Activated naive CD8-positive, alpha-beta T cell treated with anti-CD3 and anti-CD28 coated beads, Interleukin-2, amount 10 ng/mL, durations not matched to agents 7 days and 5 days (primary cell): Measurements from ENCODE around the gene SIAH1. TPM values are rescaled to one million over a fixed set of nuclear protein-coding genes. Genes with fewer than 3 reads are reported as not detected.
"Not testable (repeated sequence)": the region's sequence is repeated elsewhere in the genome, so short reads cannot be mapped to it uniquely, and the experiment has no call there.

Source experiments
- ATAC-seq: fragments of 150-1000 bp; cut with Tn5 transposase; one replicate; pipeline ENCODE4 v1.10.0; 2021; ENCODE audit warnings: low read depth, moderate library complexity
- POLR2A ChIA-PET: fragments of 350-600 bp; sonication (Branson Sonifier 250); formaldehyde crosslinking; loops from one replicate; lab custom pipeline; 2021; ENCODE audit warnings: antibody characterized with exemption; lab: Charles Lee
- DNase-seq: peaks from one replicate; pipeline ENCODE4 v3.0.0; 2021
- H3K27ac Mint-ChIP-seq: one replicate; pipeline ENCODE4 v1.8.0; 2022; ENCODE audit warnings: mild to moderate bottlenecking, mixed read lengths
- H3K27me3 Mint-ChIP-seq: one replicate; pipeline ENCODE4 v1.8.0; 2022; ENCODE audit warnings: mild to moderate bottlenecking, moderate library complexity, mixed read lengths
- H3K36me3 Mint-ChIP-seq: one replicate; pipeline ENCODE4 v1.8.0; 2021; ENCODE audit warnings: mild to moderate bottlenecking, mixed read lengths
- H3K4me1 Mint-ChIP-seq: one replicate; pipeline ENCODE4 v1.8.0; 2021; ENCODE audit warnings: mixed read lengths
- H3K4me3 Mint-ChIP-seq: one replicate; pipeline ENCODE4 v1.8.0; 2022; ENCODE audit warnings: mild to moderate bottlenecking, moderate library complexity, mixed read lengths
- H3K9me3 Mint-ChIP-seq: one replicate; pipeline ENCODE4 v1.8.0; 2021; ENCODE audit warnings: mixed read lengths
- total RNA-seq, 2 experiments: library from RNA; stranded (reverse); gene quantifications; one replicate each; pipeline ENCODE4 v1.2.3, GENCODE V29; 2021

The SIAH1 gene
- 10 to 100 TPM; 15.9 to 16.5 TPM for total RNA-seq

GRCh38 chr16:48385253-48386150 is at the start of gene SIAH1:
SIAH1 (minus strand) TSS chr16:48385413; CDS start chr16:48362428, 22,985 bp downstream.
- Mint-ChIP-seq H3K4me3 (peak within 1 kb of the TSS; percentile 95), H3K27ac (peak within 1 kb of the TSS; percentile 90)
- POLR2A ChIA-PET = interaction anchor here (0.6 to 2.1 kb wide), 14 partner anchors 8 to 1412 kb away, joined by 3 to 27 read pairs (median 4); partner anchors contain the start of genes DNAJA2 and LONP2

GRCh38 chr16:48434653-48435317 is 49.6 kb upstream of the SIAH1 start:
- Mint-ChIP-seq H3K9me3 (no peaks in the 10 kb centered on the region), H3K27ac (no peak overlapping the region), H3K36me3 (no peaks in the 10 kb centered on the region), H3K4me3 (no peak overlapping the region), H3K4me1 (peaks cover 20% of the 10 kb centered on the region), H3K27me3 (peaks cover 3% of the 10 kb centered on the region)
- POLR2A ChIA-PET = no interaction called here
- DNase-seq = no peak
- ATAC-seq = peak; percentile 71

More at GRCh38 chr16:48385253-48386150, at the start of gene SIAH1:
- H3K27me3 Mint-ChIP-seq = no peaks in the 10 kb centered on the region
- H3K4me1 Mint-ChIP-seq = peaks cover 17% of the 10 kb centered on the region
- H3K9me3 Mint-ChIP-seq = no peaks in the 10 kb centered on the region
- peak; percentile 79 for ATAC-seq
- peaks cover 3% of the 10 kb centered on the region for H3K36me3 Mint-ChIP-seq
- DNase-seq = peak; percentile 97

GRCh38 chr16:48433850-48434530 is 48.8 kb upstream of the SIAH1 start:
- ATAC-seq (no peak), DNase-seq (no peak)
- H3K27me3 Mint-ChIP-seq = peaks cover 3% of the 10 kb centered on the region
- POLR2A ChIA-PET = no interaction called here
- peaks cover 20% of the 10 kb centered on the region for H3K4me1 Mint-ChIP-seq
- no peaks in the 10 kb centered on the region for H3K9me3 Mint-ChIP-seq
- H3K27ac Mint-ChIP-seq = no peak overlapping the region
- no peak overlapping the region for H3K4me3 Mint-ChIP-seq
- H3K36me3 Mint-ChIP-seq = no peaks in the 10 kb centered on the region

GRCh38 chr16:48433116-48433849 is 48.1 kb upstream of the SIAH1 start:
- Mint-ChIP-seq H3K4me3 (no peak overlapping the region), H3K27me3 (peaks cover 3% of the 10 kb centered on the region), H3K9me3 (no peaks in the 10 kb centered on the region), H3K27ac (no peak overlapping the region), H3K36me3 (no peaks in the 10 kb centered on the region), H3K4me1 (peaks cover 20% of the 10 kb centered on the region)
- no peak for DNase-seq
- ATAC-seq = no peak
- POLR2A ChIA-PET = no interaction called here

GRCh38 chr16:48432136-48432535 is 46.9 kb upstream of the SIAH1 start:
- Mint-ChIP-seq H3K27me3 (peaks cover 3% of the 10 kb centered on the region), H3K4me1 (peaks cover 20% of the 10 kb centered on the region), H3K4me3 (no peak overlapping the region), H3K9me3 (no peaks in the 10 kb centered on the region), H3K27ac (no peak overlapping the region), H3K36me3 (no peaks in the 10 kb centered on the region)
- ATAC-seq (no peak), DNase-seq (no peak)
- POLR2A ChIA-PET = no interaction called here

GRCh38 chr16:48430890-48431289 is 45.7 kb upstream of the SIAH1 start:
- POLR2A ChIA-PET = no interaction called here
- H3K27me3 Mint-ChIP-seq = peaks cover 4% of the 10 kb centered on the region
- H3K36me3 Mint-ChIP-seq = no peaks in the 10 kb centered on the region
- peaks cover 20% of the 10 kb centered on the region for H3K4me1 Mint-ChIP-seq
- no peak overlapping the region for H3K4me3 Mint-ChIP-seq
- DNase-seq = no peak
- no peak overlapping the region for H3K27ac Mint-ChIP-seq
- no peaks in the 10 kb centered on the region for H3K9me3 Mint-ChIP-seq
- no peak for ATAC-seq

- POLR2A ChIA-PET = no interaction called here
- Mint-ChIP-seq H3K9me3 (no peaks in the 10 kb centered on the region), H3K4me3 (no peak overlapping the region), H3K27me3 (peaks cover 8% of the 10 kb centered on the region), H3K27ac (no peak overlapping the region), H3K4me1 (peaks cover 1% of the 10 kb centered on the region), H3K36me3 (no peaks in the 10 kb centered on the region)
- no peak for DNase-seq
- ATAC-seq = no peak
Observed at GRCh38 chr16:48426244-48427141, 41.3 kb upstream of the SIAH1 start.

- Mint-ChIP-seq H3K27ac (no peak overlapping the region), H3K4me3 (no peak overlapping the region), H3K27me3 (peaks cover 9% of the 10 kb centered on the region), H3K9me3 (no peaks in the 10 kb centered on the region), H3K4me1 (peaks cover 1% of the 10 kb centered on the region), H3K36me3 (no peaks in the 10 kb centered on the region)
- DNase-seq (no peak), ATAC-seq (no peak)
- POLR2A ChIA-PET = interaction anchor here (0.7 kb wide), 1 partner anchor 217 kb away, joined by 3 read pairs; no protein-coding TSS in a partner anchor
Observed at GRCh38 chr16:48422537-48422936, 37.3 kb upstream of the SIAH1 start.

GRCh38 chr16:48421741-48422140 is 36.5 kb upstream of the SIAH1 start:
- H3K36me3 Mint-ChIP-seq = no peaks in the 10 kb centered on the region
- H3K27ac Mint-ChIP-seq = no peak overlapping the region
- ATAC-seq = no peak
- H3K9me3 Mint-ChIP-seq = no peaks in the 10 kb centered on the region
- peaks cover 1% of the 10 kb centered on the region for H3K4me1 Mint-ChIP-seq
- DNase-seq = no peak
- POLR2A ChIA-PET = interaction anchor here (0.7 kb wide), 1 partner anchor 218 kb away, joined by 3 read pairs; no protein-coding TSS in a partner anchor
- H3K27me3 Mint-ChIP-seq = peaks cover 8% of the 10 kb centered on the region
- no peak overlapping the region for H3K4me3 Mint-ChIP-seq

- Mint-ChIP-seq H3K27ac (peak overlapping the region; percentile 20), H3K36me3 (no peaks in the 10 kb centered on the region), H3K4me3 (no peak overlapping the region), H3K27me3 (peaks cover 7% of the 10 kb centered on the region), H3K4me1 (no peaks in the 10 kb centered on the region), H3K9me3 (no peaks in the 10 kb centered on the region)
- POLR2A ChIA-PET = interaction anchor here (0.7 kb wide), 2 partner anchors 8 to 1753 kb away, joined by 3 read pairs; no protein-coding TSS in a partner anchor
- DNase-seq (no peak), ATAC-seq (no peak)
Observed at GRCh38 chr16:48420437-48420836, 35.2 kb upstream of the SIAH1 start.

- H3K27me3 Mint-ChIP-seq, DNase-seq, H3K4me1 Mint-ChIP-seq, POLR2A ChIA-PET, H3K36me3 Mint-ChIP-seq, H3K4me3 Mint-ChIP-seq, H3K9me3 Mint-ChIP-seq, ATAC-seq: not testable (repeated sequence)
- H3K27ac Mint-ChIP-seq = peak overlapping the region; percentile 48
Observed at GRCh38 chr16:48416617-48417016, 31.4 kb upstream of the SIAH1 start.

GRCh38 chr16:48413272-48413671 is 28.1 kb upstream of the SIAH1 start:
- DNase-seq (no peak), ATAC-seq (no peak)
- no peaks in the 10 kb centered on the region for H3K4me1 Mint-ChIP-seq
- no peak overlapping the region for H3K27ac Mint-ChIP-seq
- no peaks in the 10 kb centered on the region for H3K36me3 Mint-ChIP-seq
- H3K4me3 Mint-ChIP-seq = no peak overlapping the region
- H3K27me3 Mint-ChIP-seq = peaks cover 1% of the 10 kb centered on the region
- no peaks in the 10 kb centered on the region for H3K9me3 Mint-ChIP-seq
- POLR2A ChIA-PET = interaction anchor here (0.5 kb wide), 1 partner anchor 968 kb away, joined by 3 read pairs; no protein-coding TSS in a partner anchor
